ENCODE results near the gene EIF4E1B.

GRCh38 chr5:176626876-176627236 lies 3.6 kb upstream of the EIF4E1B start:
- no peak for TF ChIP-seq CTCF (IDR thresholded peaks at IDR 0.05)
- TF ChIP-seq POLR2AphosphoS5 (IDR thresholded peaks at IDR 0.05), result no peak
